Erythroblast (primary cell): ENCODE data around the gene ZNF571.

ENCODE experiments used
- GATA1 ChIP-seq: IDR thresholded peaks from 2 replicates; pipeline ENCODE4 v1.6.1; 2011; ENCODE audit warnings: low read depth, mild to moderate bottlenecking, control low read depth, low read length, moderate library complexity
- POLR2A ChIP-seq: IDR thresholded peaks from 2 replicates; pipeline ENCODE4 v1.6.1; 2011; ENCODE audit warnings: mild to moderate bottlenecking, low read length

GRCh38 chr19:37564624-37565369 lies 29.8 kb downstream of the ZNF571 start:
- TF ChIP-seq POLR2A (no peak), GATA1 (no peak)
